GM18909 (cell line): ENCODE data around the gene RAB3IL1.

Experiments
- ATAC-seq: cut with Tn5 transposase; IDR thresholded peaks from one replicate; pipeline ENCODE4 v1.9.1; 2021; ENCODE audit warnings: mild to moderate bottlenecking; ENCODE audit not compliant: unreplicated experiment, poor library complexity

RAB3IL1 gene

GRCh38 chr11:61854206-61854895 is 63.0 kb downstream of the RAB3IL1 start:
- no peak for ATAC-seq

- no peak for ATAC-seq
Measured at GRCh38 chr11:61853698-61854169, 63.6 kb downstream of the RAB3IL1 start.

DNA sequence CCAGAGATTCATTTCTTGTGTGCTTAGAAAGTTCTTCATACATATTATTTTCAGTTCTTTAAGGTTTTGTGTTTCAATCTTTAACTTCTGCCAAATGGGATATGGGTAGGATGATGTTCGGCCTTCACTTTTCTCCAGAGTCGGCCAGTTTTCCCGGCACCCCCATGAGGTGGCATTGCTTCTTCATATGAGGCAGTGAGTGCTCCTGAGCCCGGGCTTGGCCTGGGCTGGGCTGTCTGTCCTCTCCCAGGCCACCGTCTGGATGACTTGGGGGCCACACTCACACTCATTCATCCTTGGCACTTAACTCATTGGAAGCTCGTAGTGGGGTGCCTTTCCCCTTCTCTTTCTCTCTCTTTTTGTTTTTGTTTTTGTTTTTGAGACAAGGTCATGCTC is 65.5 kb downstream of the RAB3IL1 start:
- ATAC-seq, result no peak

- no peak for ATAC-seq
Measured at GRCh38 chr11:61851113-61851899, 66.1 kb downstream of the RAB3IL1 start.

GRCh38 chr11:61850687-61851086 is 66.7 kb downstream of the RAB3IL1 start:
- no peak for ATAC-seq

GRCh38 chr11:61848631-61849030 is 68.7 kb downstream of the RAB3IL1 start:
- ATAC-seq, result no peak

DNA sequence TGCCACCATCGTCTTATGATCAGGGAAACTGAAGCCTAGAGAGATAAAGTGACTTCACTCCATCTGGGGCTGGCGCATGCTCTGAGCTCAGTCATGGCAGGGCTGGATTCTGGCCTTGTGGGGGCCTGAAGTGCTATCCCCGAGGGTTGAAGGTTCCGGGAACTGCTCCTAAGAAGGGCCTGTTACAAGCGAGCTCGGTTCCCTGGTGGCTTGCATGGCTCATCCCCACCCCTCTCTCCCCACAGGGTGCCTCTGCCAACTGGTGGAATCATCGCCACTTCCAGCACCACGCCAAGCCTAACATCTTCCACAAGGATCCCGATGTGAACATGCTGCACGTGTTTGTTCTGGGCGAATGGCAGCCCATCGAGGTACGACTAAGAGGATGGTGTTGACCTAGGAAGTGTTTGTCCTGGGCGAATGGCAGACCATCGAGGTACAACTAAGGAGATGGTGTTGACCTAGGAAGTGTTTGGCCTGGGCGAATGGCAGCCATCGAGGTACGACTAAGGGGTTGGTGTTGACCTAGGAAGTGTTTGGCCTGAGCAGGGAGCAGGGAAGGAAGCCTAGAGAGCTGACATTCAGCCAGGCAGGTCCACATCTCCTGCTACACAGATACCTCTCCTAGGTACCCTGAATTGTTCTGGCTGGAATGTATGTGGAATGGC is 69.3 kb downstream of the RAB3IL1 start:
- ATAC-seq, result no peak
